Lower leg skin (tissue), 3 donors: Measurements from ENCODE around the gene LILRA6.

ENCODE experiments used
- POLR2A ChIP-seq, 2 donors: fragments of 450-650 bp; IDR thresholded peaks; one replicate each; pipeline ENCODE4 v1.6.1; 2016 to 2017; ENCODE audit warnings: antibody characterized with exemption in 2 of 2, mild to moderate bottlenecking in 1 of 2, moderate library complexity in 1 of 2
- TF ChIP-seq, protein P1 (sequence below), 3 donors: fragments of 450-650 bp; IDR thresholded peaks; one replicate each; pipeline ENCODE4 v1.5.1; 2016; ENCODE audit warnings: antibody characterized with exemption in 3 of 3, mild to moderate bottlenecking in 3 of 3, moderate library complexity in 2 of 3

- TF ChIP-seq, protein P1, sequence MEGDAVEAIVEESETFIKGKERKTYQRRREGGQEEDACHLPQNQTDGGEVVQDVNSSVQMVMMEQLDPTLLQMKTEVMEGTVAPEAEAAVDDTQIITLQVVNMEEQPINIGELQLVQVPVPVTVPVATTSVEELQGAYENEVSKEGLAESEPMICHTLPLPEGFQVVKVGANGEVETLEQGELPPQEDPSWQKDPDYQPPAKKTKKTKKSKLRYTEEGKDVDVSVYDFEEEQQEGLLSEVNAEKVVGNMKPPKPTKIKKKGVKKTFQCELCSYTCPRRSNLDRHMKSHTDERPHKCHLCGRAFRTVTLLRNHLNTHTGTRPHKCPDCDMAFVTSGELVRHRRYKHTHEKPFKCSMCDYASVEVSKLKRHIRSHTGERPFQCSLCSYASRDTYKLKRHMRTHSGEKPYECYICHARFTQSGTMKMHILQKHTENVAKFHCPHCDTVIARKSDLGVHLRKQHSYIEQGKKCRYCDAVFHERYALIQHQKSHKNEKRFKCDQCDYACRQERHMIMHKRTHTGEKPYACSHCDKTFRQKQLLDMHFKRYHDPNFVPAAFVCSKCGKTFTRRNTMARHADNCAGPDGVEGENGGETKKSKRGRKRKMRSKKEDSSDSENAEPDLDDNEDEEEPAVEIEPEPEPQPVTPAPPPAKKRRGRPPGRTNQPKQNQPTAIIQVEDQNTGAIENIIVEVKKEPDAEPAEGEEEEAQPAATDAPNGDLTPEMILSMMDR (IDR thresholded peaks at IDR 0.05), result peak in 1 of 3 donors; percentile 75
- no peak for TF ChIP-seq POLR2A (IDR thresholded peaks at IDR 0.05)
Observed at GRCh38 chr19:54231077-54231931, 11.3 kb downstream of the LILRA6 start.
